Inflammatory macrophage treated with lipopolysaccharide for 1 hour (primary cell): ENCODE measurements around the gene MTHFS.
"Not testable (repeated sequence)": the region's sequence is repeated elsewhere in the genome, so short reads cannot be mapped to it uniquely, and the experiment has no call there.

Experiments
- DNase-seq, 2 donors: peaks; one replicate each; pipeline ENCODE4 v3.0.0-alpha.2; 2020 to 2022

MTHFS gene

GRCh38 chr15:79915776-79916501 is 19.1 kb upstream of the MTHFS start:
- DNase-seq, result not testable (repeated sequence)

GRCh38 chr15:79914728-79915127 is 17.9 kb upstream of the MTHFS start:
- no peak for DNase-seq

- not testable (repeated sequence) for DNase-seq
Measured at GRCh38 chr15:79909556-79910335, 12.9 kb upstream of the MTHFS start.

GRCh38 chr15:79904271-79904670 is 7.5 kb upstream of the MTHFS start:
- DNase-seq, result peak; percentile 39 to 41

- DNase-seq, result no peak
Measured at GRCh38 chr15:79903626-79904025, 6.8 kb upstream of the MTHFS start.

- DNase-seq, result peak in 1 of 2 donors; percentile 63
Measured at GRCh38 chr15:79903144-79903543, 6.3 kb upstream of the MTHFS start.

DNA sequence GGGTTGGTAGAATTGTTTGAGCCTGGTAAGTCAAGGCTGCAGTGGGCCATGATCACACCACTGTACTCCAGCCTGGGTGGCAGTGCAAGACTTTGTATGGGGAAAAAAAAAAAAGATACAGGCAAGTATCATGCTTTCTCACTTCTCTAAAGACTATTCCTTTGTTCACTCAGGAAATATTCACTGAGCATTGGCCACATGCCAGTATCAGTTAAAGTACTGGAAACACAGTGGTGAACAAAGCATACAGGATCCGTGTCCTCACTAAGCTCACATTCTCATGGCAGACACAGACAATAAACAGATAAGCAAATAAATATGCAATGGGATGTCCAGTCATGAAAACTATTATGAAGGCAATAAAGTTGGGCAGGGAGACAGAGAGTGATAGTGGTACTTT is 5.1 kb upstream of the MTHFS start:
- DNase-seq, result no peak

- DNase-seq, result not testable (repeated sequence)
Measured at GRCh38 chr15:79900818-79901378, 4.1 kb upstream of the MTHFS start.

DNA sequence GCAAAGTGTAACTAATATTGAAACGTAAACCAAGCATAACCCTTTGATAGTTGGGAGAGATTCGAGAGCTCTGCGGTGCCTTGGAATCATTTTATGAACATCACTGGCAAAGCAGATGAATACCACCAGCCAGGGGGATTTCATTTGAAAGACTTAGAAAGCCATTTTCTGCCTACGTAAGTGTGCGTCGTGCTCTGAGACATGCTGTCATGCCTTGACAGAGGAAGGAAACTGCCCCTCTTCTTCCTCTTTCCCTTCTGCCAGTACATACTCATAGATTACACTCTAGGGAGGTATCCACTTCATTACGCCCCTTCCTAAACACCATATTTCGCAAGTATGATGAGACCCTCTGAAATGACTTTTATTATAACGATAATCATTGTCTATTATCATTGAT is 3.3 kb upstream of the MTHFS start:
- DNase-seq, result peak; percentile 49 to 58

- peak; percentile 96 for DNase-seq
Measured at GRCh38 chr15:79898786-79899185, 2.0 kb upstream of the MTHFS start.

DNA sequence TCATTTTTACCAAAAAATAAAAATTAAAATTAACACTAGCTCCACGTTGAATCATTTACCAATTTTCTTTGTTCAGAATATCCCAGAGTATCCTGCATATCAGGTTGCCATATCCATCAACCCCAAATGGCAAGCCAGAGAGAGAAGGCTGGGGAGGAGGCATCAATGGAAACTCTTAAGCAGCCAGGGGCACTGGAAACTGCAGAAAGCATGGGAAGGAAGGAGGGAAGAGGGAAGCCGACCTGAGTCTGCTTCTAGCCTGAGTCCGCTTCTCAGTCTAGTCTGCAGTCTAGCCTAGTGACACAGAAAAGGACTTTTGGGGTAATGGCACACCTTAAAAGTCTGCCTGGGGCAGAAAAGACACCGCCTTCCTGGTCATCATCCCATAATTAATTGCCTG is 1.6 kb upstream of the MTHFS start:
- no peak for DNase-seq

DNA sequence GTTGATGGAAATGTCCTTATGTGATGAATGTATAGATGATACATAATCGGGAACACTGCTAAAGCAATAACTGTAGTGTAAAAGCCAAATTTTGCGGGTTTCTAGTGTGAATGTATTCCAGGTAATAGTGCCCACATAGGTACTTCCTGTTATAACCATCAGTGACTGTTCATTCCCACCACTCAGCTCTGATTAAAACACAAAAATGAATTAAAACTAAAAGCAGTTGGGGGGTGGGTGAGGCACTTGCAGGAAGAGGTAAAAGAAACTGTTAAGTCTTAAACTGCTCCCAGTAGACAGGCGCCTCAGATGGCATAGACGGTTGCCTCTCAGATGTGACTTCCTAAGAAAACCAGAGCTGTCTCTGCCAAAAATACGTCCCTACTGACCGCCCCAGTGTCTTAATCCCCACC is 893 bp upstream of the MTHFS start:
- no peak for DNase-seq

DNA sequence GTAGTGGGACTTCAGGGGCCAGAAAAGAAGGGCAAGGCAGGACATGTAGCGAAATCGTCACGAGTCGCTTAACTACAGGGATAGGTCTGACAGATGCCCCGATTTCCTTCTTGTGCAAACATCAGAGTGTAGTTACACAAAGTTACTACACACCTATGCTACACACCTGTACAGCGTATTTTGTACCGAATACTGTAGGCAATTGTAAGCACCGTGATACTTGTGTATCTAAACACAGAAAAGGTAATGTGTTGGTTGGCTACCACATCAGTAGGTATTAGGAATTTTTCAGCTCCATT is 515 bp upstream of the MTHFS start:
- DNase-seq, result no peak

GRCh38 chr15:79896131-79896633 is 632 bp downstream of the MTHFS start:
- DNase-seq, result no peak

DNA sequence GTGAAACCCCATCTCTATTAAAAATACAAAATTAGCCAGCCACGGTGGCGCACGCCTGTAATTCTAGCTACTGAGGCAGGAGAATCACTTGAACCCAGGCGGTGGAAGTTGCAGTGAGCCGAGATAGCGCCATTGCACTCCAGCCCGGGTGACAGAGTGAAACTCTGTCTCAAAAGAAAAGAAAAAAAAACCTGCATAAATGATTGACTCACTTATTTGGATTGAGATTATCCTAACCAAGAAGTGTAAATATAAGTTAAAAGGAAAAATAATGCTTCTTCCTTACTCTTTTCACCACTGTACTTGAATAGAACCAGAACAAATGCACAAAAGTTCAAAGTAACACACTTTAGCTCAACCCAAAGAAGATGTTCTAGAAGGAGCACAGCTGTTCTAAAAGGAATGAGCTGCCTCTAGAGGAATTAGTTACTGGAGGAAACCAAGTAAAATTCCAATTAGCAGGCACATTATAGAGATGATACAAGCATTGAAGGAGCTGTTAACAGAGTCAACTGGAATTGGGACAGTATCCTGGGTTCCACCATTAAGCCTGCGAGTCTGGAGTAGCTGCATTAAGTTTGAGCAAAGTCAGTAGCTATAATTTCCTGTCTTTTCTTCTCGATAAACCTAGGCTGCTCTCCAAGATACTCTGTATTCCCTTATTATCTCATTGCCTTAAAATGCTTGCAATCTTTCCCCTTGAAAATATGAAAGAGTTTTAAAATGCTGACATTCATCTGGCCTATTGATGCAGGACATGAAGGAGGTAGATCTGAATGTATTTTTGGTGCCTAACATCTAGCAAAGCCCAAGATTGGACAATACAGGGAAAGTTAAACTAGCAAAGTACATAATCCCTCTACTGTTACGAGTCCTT is 9.5 kb downstream of the MTHFS start:
- DNase-seq, result no peak

DNA sequence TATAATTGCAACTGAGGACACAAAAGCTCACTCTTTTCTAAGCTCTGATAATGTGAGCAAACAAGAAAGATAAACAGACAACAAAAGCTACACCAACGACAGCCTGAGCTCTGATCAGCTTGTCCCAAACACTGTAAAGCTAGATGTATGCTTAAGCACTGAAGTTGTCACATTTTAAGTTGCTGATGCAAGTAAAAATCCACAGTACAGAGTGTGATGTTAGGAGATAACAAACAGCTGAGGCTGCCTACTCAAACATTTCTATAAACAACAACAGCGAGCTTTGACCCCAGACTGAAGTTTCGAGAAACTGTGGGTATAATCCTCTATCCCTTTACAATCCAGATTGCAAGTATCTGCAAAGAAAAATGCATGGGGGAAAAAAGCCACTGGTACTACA is 10.7 kb downstream of the MTHFS start:
- DNase-seq, result no peak

DNA sequence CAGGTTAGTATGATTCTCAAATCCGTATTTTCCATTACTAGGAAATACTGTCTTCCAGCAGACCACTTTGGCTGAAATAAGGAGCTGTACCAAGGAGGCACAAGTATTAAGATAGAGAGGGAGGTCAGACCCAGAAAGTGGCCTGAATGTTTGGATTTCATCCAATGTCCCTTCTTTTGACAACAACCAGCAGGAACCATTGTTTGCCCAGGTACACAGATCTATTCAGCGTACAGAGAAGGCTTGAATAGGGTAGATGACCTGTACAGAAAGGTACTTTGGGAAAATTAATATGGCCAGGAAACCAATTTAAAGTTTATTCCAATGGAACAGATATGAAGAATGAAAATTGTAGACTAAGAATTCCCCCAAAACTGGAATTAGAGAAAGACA is 12.6 kb downstream of the MTHFS start:
- DNase-seq, result no peak

GRCh38 chr15:79883579-79884203 is 13.1 kb downstream of the MTHFS start:
- DNase-seq, result no peak

- DNase-seq, result no peak
Measured at GRCh38 chr15:79881668-79882067, 15.1 kb downstream of the MTHFS start.

DNA sequence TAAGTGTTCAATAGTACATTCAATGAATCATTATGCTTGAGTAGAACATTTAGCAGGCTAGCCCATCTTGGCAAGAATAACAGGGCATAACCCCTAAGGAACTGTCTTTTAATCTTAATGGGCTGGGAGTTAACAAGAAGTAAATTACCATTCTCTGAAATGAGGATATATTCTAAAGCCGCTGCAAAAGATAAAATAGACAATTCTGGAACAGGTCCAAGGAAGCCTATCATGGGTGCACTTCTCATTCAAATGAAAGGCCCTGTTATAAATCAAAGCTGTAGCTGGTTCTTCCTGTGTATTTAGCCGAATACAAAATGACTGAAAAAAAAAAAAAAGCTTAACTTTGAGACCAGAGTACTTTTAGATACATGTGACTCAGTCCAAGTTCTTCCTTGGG is 15.6 kb downstream of the MTHFS start:
- no peak for DNase-seq

DNA sequence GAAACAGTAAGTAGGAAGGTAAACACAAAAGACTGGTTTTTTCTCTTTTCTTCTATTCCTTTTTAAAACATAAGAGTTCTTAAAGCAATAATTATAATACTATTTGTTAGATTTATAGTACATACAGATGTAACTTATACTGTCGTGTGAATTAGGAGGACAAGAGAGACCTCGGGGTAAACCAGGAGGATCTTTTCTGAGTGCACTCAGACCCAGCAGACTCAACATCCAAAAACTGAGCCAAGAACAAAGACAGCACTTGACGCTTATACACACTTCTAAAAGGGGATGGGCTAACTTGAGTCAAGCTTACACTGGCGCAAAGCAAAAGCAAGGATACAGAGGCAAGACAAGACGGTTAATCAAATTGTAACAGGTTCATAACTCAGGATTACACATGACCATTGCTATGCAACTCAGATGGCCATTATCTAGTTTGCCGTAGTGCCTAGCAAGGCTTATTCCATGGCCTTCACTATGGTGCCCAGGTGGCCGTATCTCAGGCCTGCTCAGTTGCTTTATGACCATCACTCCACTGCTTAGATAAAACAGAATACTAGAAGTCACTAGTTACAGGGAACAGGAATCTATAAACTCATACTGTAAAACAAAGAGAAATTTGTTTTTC is 18.6 kb downstream of the MTHFS start:
- DNase-seq, result no peak

GRCh38 chr15:79875213-79875612 is 21.6 kb downstream of the MTHFS start:
- no peak for DNase-seq
